Bronchial epithelial cell (primary cell): ENCODE results near the gene DBT. TPM values are rescaled to one million over a fixed set of nuclear protein-coding genes. Genes with fewer than 3 reads are reported as not detected.

Experiments used
- DNase-seq: peaks from one replicate; pipeline ENCODE4 v3.0.0-alpha.2; 2010; ENCODE audit warnings: low read depth
- FAIRE-seq: peaks from 2 replicates; lab custom pipeline; 2011; peaks lifted over from hg19 to GRCh38; lab: Jason Lieb, UNC
- H3K27me3 ChIP-seq: 2 replicates; pipeline ENCODE4 v1.5.1; 2011; ENCODE audit warnings: low read length; ENCODE audit not compliant: control insufficient read depth, insufficient read depth
- H3K36me3 ChIP-seq: 2 replicates; pipeline ENCODE4 v1.5.1; 2011; ENCODE audit warnings: low read length; ENCODE audit not compliant: control insufficient read depth, insufficient read depth
- H3K4me3 ChIP-seq: 2 replicates; pipeline ENCODE4 v1.5.1; 2011; ENCODE audit warnings: mild to moderate bottlenecking, low read depth, low read length, control low read depth
- CTCF ChIP-seq: IDR thresholded peaks from 2 replicates; pipeline ENCODE4 v1.5.1; 2011; ENCODE audit warnings: mild to moderate bottlenecking, moderate library complexity, low read length, control low read depth, inconsistent platforms; ENCODE audit not compliant: insufficient read depth, severe bottlenecking
- total RNA-seq: library from RNA; depleted of rRNA; stranded (reverse); fragments of >200 nt; gene quantifications from 2 replicates; pipeline ENCODE4 v1.2.1, GENCODE V29; 2014

Gene DBT
- total RNA-seq, 1 donor from 2014 or later = 3.7 TPM

GRCh38 chr1:100162881-100163280, 86.8 kb downstream of the DBT start:
- Histone ChIP-seq H3K27me3 (no peaks in the 10 kb centered on the region), H3K36me3 (no peaks in the 10 kb centered on the region), H3K4me3 (no peak overlapping the region)
- no peak for TF ChIP-seq CTCF
- FAIRE-seq (no peak), DNase-seq (no peak)

GRCh38 chr1:100152271-100152670, 97.4 kb downstream of the DBT start:
- no peak for TF ChIP-seq CTCF
- DNase-seq (no peak), FAIRE-seq (no peak)
- no peak overlapping the region for H3K4me3 ChIP-seq
- H3K36me3 ChIP-seq = peaks cover 1% of the 10 kb centered on the region
- H3K27me3 ChIP-seq = no peaks in the 10 kb centered on the region

- H3K4me3 ChIP-seq = no peak overlapping the region
- H3K36me3 ChIP-seq = peaks cover 1% of the 10 kb centered on the region
- H3K27me3 ChIP-seq = no peaks in the 10 kb centered on the region
- TF ChIP-seq CTCF = no peak
- FAIRE-seq (no peak), DNase-seq (no peak)
Measured at GRCh38 chr1:100151679-100152078, 98.0 kb downstream of the DBT start.

GRCh38 chr1:100147875-100148274, 101.8 kb downstream of the DBT start:
- no peak overlapping the region for H3K4me3 ChIP-seq
- no peaks in the 10 kb centered on the region for H3K27me3 ChIP-seq
- DNase-seq = no peak
- H3K36me3 ChIP-seq = peaks cover 3% of the 10 kb centered on the region
- no peak for FAIRE-seq
- TF ChIP-seq CTCF = no peak

GRCh38 chr1:100146958-100147357, 102.7 kb downstream of the DBT start:
- no peak for TF ChIP-seq CTCF
- H3K27me3 ChIP-seq = no peaks in the 10 kb centered on the region
- no peak for FAIRE-seq
- H3K4me3 ChIP-seq = no peak overlapping the region
- DNase-seq = no peak
- H3K36me3 ChIP-seq = peaks cover 5% of the 10 kb centered on the region

- TF ChIP-seq CTCF = no peak
- no peak for DNase-seq
- no peak for FAIRE-seq
- Histone ChIP-seq H3K27me3 (no peaks in the 10 kb centered on the region), H3K4me3 (no peak overlapping the region), H3K36me3 (peaks cover 6% of the 10 kb centered on the region)
Measured at GRCh38 chr1:100145116-100145515, 104.5 kb downstream of the DBT start.
